GM03348 (cell line): ENCODE data around the gene PTPRA.
"Not testable (repeated sequence)": the region's sequence is repeated elsewhere in the genome, so short reads cannot be mapped to it uniquely, and the experiment has no call there.

Experiments used
- DNase-seq: peaks from one replicate; pipeline ENCODE4 v3.0.0; 2012; ENCODE audit warnings: low spot score

Gene PTPRA

DNA sequence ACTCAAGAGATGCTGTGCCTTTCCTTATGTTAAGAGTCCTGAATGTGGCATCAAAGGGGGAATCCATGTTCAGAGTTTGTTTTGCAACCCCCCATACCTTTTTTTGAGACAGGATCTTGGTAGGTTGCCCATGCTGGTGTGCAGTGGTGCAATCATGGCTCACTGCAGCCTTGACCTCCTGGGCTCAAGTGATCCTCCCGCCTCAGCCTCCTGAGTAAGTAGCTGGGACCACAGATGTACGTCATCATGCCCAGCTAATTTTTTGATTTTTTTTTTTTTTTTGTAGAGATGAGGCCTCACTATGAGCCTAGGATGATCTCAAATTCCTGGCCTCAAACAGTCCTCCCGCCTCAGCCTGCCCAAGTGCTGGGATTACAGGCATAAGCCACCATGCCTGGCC lies 16.5 kb downstream of the PTPRA start:
- no peak for DNase-seq

GRCh38 chr20:2890742-2891141 lies 17.5 kb downstream of the PTPRA start:
- no peak for DNase-seq

GRCh38 chr20:2891343-2891742 lies 18.1 kb downstream of the PTPRA start:
- DNase-seq, result no peak

GRCh38 chr20:2892376-2892775 lies 19.1 kb downstream of the PTPRA start:
- DNase-seq, result no peak

DNA sequence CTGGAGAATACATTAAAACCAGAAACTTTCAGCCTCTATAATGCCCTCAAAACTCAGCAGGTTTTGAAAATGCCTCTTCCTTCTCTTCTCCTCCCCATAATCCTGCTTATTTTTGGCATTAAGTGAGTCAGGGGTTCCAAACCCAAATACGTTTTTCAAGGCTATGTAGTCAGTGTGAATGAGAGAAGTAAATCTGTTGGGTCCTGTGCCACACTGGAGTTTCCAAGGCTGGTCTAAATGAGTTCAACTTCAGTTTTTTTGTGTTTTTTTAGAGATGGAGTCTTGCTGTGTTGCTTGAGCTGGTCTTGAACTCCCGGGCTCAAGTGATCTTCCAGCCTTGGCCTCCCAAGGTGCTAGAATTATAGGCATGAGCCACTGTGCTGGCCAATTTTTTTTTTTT lies 20.9 kb downstream of the PTPRA start:
- no peak for DNase-seq

GRCh38 chr20:2895154-2895553 lies 21.9 kb downstream of the PTPRA start:
- DNase-seq, result not testable (repeated sequence)

- DNase-seq, result no peak
Observed at GRCh38 chr20:2899243-2899642, 26.0 kb downstream of the PTPRA start.

GRCh38 chr20:2900845-2901592 lies 27.7 kb downstream of the PTPRA start:
- no peak for DNase-seq

- no peak for DNase-seq
Observed at GRCh38 chr20:2902291-2902690, 29.0 kb downstream of the PTPRA start.

- no peak for DNase-seq
Observed at GRCh38 chr20:2902818-2903217, 29.5 kb downstream of the PTPRA start.

DNA sequence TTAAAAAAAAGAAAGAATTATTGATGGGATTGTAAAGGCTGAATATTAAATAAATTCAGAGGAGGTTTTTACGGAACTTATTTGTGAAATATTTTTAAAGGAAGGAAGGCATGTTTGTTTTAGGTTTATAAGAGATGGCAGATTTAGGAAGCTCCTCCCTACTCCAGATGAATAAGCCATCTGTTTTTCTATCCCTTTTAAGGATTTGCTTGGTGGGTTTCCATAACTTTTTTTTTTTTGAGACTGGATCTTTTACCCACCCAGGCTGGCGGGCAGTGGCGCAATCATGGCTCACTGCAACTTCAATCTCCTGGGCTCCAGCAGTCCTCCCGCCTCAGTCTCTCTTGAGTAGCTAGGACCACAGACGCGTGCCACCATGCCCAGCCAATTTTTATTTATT lies 30.4 kb downstream of the PTPRA start:
- DNase-seq, result no peak

DNA sequence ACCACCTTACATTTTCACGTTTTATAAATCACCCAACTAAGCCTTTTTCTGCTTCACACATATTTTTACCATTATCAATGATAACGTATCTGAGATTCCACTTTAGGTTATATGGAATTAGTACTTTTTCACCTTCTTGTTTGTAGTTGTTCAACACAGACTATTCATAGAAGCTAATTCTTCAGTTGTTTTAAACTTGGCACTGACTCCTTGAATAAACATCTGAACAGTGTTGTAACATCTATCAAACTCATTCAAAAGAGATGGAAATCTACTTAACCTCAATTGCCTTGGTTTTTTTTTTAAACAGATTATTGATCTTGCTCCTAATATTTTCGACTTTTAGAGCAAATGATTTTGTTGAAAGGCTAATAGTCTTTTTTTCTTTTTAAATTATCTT lies 34.2 kb downstream of the PTPRA start:
- no peak for DNase-seq

DNA sequence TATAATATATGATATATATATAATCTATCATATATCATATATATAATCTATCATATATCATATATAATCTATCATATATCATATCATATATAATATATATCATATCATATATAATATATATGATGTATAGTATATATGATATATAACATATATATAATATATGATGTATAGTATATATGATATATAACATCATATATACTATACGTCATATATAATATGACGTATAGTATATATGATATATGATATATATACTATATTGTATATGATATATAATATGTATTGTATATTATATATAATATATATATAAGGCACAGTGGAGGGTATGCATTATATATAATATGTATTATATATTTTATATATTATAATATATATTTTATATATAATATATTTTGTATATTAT lies 36.7 kb downstream of the PTPRA start:
- no peak for DNase-seq

DNA sequence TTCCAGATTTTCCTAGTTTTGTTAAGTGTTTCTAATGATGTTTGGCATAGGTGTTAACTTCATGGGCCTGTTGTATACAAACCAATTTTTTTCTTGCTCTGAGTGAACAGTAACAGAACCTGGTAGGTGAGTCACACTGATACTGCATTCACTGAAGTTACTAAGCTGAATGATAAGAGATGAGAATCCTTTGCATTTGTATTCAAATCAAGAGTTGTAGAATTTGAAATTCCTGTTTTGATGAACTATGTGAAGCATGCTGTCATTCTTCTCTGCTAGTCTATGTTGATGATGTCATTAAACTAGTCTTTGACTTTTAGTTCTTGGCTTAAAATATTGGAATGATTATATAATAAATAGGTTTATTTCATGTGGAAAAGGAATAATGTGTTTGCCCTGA lies 37.9 kb downstream of the PTPRA start:
- no peak for DNase-seq

GRCh38 chr20:2914160-2914559 lies 40.9 kb downstream of the PTPRA start:
- no peak for DNase-seq

- no peak for DNase-seq
Observed at GRCh38 chr20:2917266-2917665, 44.0 kb downstream of the PTPRA start.

GRCh38 chr20:2918096-2919049 lies 45.1 kb downstream of the PTPRA start:
- DNase-seq, result no peak

DNA sequence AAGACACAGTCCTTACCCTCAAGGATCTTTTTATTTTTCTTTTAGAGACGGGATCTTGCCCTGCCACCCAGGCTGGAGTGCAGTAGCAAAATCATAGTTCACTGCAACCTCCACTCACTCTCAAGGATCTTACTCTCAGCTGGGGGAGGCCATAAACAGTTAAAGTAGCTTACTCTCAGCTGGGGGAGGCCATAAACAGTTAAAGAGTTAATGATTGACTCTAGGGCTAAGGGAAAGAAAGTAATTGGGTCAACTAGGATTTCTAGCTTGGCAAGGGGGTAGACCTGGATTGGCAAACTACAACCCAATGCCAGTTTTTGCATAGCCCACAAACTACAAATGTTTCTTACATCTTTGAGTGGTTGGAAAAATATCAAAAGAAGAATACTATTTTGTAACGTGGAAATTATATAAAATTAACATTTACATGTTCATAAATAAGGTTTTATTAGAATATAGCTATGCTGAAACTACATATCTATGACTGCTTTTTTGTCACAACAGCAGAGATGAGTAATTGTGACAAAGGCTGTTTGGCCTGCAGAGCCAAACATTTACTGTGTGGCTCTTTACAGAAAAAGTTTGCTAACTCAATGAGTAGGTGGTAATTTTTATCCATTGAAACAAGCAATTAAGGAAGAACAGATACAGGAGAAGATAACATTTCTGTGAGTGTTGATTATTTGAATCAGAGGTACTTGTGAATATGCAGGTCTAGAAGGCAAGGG lies 46.4 kb downstream of the PTPRA start:
- no peak for DNase-seq

GRCh38 chr20:2920473-2920872 lies 47.2 kb downstream of the PTPRA start:
- no peak for DNase-seq

- DNase-seq, result no peak
Observed at GRCh38 chr20:2921506-2921905, 48.2 kb downstream of the PTPRA start.

DNA sequence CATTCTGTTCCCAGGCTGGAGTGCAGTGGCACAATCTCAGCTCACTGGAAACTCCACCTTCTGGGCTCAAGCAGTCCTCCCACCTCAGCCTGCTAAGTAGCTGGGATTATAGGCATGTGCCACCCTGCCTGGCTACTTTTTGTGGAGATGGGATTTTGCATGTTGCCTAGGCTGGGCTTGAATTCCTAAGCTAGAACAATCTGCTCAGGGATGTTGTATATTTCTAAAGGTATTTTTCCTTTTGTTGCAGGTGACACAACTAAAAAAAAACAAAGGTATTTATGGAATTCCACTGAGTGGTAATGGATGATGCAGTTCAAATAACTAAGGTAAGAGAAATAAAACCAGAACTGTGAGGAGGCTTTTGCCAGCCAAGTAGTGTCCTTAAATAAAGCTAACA lies 49.7 kb downstream of the PTPRA start:
- no peak for DNase-seq

DNA sequence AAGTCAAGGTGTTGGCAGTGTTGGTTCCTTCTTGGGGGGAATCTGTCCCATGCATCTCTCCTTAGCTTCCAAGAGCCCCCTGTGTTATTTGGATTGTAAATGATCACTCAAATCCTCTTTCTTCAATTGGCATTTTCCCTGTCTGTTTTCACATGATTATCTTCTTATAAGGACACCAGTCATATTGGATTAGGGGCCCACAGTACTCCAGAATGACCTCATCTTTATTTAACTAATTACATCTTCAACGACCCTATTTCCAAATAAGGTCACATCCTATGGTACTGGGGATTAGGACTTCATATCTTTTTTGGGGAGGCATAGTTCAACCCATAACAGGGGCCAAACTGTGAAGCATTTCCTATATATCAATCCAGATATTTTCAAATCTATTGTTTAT lies 57.3 kb downstream of the PTPRA start:
- DNase-seq, result no peak

- no peak for DNase-seq
Observed at GRCh38 chr20:2932498-2932897, 59.2 kb downstream of the PTPRA start.
